AG09309 (cell line): ENCODE results near the gene DIAPH3.

Experiments
- DNase-seq: peaks from one replicate; pipeline ENCODE4 v3.0.0-alpha.2; 2010; ENCODE audit warnings: low read depth
- H3K4me3 ChIP-seq: 2 replicates; pipeline ENCODE4 v1.5.1; 2011; ENCODE audit warnings: mild to moderate bottlenecking, low read depth, low read length, moderate library complexity; ENCODE audit not compliant: control insufficient read depth
- CTCF ChIP-seq: IDR thresholded peaks from 2 replicates; pipeline ENCODE4 v1.5.1; 2011; ENCODE audit warnings: mild to moderate bottlenecking, low read depth, low read length, inconsistent platforms; ENCODE audit not compliant: insufficient read depth, control insufficient read depth; ENCODE audit errors: missing control alignments

DIAPH3 gene

GRCh38 chr13:59834801-59835200 is 328.9 kb downstream of the DIAPH3 start:
- TF ChIP-seq CTCF, result no peak
- peak; percentile 24 for DNase-seq
- H3K4me3 ChIP-seq, result no peak overlapping the region

GRCh38 chr13:59829690-59830089 is 334.0 kb downstream of the DIAPH3 start:
- DNase-seq, result no peak
- TF ChIP-seq CTCF, result no peak
- no peak overlapping the region for H3K4me3 ChIP-seq

GRCh38 chr13:59823486-59823885 is 340.2 kb downstream of the DIAPH3 start:
- TF ChIP-seq CTCF, result no peak
- no peak overlapping the region for H3K4me3 ChIP-seq
- DNase-seq, result peak; percentile 17

- DNase-seq, result no peak
- no peak overlapping the region for H3K4me3 ChIP-seq
- TF ChIP-seq CTCF, result no peak
These were observed 354.2 kb downstream of the DIAPH3 start for GRCh38 chr13:59809564-59809963.

GRCh38 chr13:59806801-59807200 is 356.9 kb downstream of the DIAPH3 start:
- no peak for DNase-seq
- no peak overlapping the region for H3K4me3 ChIP-seq
- TF ChIP-seq CTCF, result no peak

GRCh38 chr13:59801107-59801880 is 362.4 kb downstream of the DIAPH3 start:
- DNase-seq, result no peak
- no peak for TF ChIP-seq CTCF
- H3K4me3 ChIP-seq, result no peak overlapping the region
